AG08396 (cell line): ENCODE data around the gene FAM241B.
A peak's percentile ranks its signal among the peaks of the same experiment; 100 is the strongest.

Experiments
- DNase-seq: peaks from one replicate; pipeline ENCODE4 v3.0.0; 2012; ENCODE audit warnings: low spot score, mixed read lengths

The FAM241B gene, protein sequence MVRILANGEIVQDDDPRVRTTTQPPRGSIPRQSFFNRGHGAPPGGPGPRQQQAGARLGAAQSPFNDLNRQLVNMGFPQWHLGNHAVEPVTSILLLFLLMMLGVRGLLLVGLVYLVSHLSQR

DNA sequence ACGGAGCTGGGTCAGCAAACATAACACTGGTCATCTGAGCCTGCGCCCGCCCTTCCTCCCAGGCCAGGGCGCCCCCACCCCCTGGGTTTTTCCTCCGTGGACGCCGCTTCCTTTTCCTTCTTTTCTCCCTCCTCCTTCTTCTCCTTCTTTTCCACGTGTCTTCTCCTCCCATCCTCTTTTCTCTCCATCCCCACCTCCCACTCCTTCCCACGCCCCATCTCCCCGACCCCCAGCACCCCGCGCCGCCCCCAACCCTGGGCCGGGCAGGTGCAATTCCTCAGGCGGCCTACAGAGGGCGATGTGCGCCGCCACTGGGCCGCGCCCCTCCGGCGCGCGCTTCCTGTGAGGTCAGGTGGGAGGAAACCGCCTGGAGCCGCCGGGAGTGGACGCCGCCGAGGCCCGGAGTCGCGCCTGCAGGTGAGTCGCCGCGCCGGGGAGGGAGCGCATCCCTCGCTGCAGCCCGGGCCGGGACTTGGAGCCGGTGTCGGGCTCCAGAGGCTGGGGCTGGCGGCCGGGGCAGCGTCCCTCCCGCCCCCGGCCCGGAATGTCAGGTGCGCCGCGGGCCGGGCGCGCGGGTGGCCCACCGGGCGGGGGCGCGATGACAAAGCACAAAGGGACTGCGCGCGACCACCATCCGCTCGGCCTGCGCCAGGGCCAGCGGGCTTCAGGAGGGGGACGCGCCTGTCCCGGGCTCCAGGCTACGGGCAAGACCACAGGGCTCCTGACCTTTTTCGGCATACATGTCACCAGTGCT is at the start of gene FAM241B:
Gene FAM241B, plus strand, starts transcription at position 351 of the 754 bp plus-strand sequence. CDS start 1,497 bp downstream, outside the sequence.
- DNase-seq: peak; percentile 88

- no peak for DNase-seq
These were observed 49.6 kb upstream of the FAM241B start for GRCh38 chr10:69580435-69580834.

- DNase-seq: no peak
These were observed 46.9 kb upstream of the FAM241B start for GRCh38 chr10:69583106-69583505.

DNA sequence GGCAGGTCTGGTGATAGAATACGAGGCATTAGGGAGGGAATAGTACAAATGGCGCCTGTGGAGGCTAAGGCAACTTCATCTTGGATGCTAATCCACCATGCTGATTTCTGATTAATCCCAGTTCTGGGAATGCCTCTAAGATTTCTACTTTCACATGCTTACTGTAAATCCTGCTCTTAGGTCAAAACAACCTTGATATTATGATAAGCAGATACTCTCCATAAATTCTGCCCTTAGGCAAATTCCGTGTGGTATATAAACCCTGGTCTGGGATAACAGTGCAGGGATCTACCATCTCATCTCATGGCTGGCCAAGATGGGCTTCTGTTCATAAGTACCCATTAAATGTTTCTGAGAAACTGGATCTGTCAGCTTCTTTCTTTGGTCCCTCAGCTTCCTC is 45.4 kb upstream of the FAM241B start:
- DNase-seq: no peak

GRCh38 chr10:69588358-69588757 is 41.7 kb upstream of the FAM241B start:
- no peak for DNase-seq

DNA sequence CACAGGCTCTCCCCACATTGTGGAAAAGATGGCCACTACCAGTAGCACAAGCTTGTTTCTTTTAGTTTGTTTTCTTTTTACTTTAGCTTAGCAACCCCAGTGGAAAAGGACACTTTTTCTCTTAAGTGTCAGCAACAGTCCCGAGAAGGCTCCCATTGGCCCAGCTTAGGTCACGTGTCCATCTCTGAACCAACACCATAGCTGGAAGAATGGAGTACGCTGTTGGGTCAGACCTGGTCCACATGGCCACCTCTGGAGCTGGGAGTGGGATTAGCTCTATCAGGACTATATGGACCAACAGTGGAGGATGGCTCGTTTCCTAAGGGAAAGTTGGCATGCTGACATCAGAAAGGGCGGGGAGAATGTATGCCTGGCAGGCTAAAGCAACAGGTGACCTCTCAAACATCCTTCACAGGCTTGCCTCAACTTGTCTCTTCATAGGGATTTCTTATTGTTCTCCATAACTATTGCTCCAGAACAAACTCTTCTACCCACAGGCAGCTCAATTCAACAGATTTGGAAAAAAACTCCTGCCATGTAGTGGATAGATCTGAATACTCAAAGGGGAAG is 29.2 kb upstream of the FAM241B start:
- DNase-seq: no peak

DNA sequence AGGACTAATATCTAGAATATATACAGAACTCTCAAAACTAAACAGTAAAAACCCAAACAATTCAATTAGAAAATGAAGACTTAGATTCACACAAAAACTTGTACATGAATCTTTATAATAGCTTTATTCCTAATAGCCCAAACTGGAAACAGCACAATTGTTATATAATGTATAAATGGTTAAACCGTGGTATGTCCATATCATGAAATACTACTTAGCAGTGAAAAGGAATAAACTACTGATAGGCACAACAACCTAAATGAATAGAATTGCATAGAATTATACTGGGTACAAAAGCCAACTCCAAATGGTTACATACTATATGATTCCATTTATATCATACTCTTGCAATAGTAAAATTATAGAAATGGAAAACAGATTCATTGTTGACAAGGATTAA is 21.0 kb upstream of the FAM241B start:
- no peak for DNase-seq

DNA sequence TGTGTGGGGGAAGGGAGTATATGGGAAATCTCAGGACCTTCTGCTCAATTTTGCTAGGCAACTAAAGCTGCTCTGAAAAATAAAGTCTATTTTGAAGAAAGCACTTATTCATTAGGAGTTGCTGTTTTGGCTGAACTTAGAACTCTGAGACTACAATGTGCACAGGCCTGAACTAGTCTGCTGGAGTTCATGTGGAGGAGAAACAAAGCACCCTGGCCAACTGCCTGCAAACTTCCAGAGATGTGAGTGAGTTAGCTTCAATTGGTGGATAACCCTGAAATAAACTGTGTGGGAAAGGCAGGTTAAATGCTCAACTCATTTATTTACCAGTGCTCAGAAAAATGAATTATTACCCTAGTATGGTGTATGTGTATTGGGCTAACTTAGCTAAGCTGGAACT is 17.3 kb upstream of the FAM241B start:
- no peak for DNase-seq

GRCh38 chr10:69614130-69614529 is 15.9 kb upstream of the FAM241B start:
- DNase-seq: no peak

GRCh38 chr10:69616358-69616757 is 13.7 kb upstream of the FAM241B start:
- DNase-seq: no peak

DNA sequence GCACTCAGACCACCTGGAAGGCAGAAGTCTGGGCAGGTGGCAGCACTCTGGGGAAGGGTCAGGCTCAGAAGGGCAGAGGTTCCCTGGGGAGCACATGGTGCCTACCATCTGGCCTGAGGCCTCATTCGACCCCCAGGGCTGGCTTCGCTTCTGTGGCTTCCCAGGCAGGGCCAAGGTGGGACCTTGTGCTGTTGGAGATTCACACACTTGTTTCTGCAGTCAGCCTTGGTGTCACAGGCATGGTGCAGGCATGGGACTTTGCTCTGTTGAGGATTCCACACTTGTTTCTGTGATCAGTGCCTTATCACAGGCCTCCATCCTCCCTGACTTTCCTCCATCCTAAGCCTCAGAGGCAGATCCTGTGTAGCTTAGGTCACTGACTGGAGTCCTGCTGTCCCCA is 11.3 kb upstream of the FAM241B start:
- no peak for DNase-seq

DNA sequence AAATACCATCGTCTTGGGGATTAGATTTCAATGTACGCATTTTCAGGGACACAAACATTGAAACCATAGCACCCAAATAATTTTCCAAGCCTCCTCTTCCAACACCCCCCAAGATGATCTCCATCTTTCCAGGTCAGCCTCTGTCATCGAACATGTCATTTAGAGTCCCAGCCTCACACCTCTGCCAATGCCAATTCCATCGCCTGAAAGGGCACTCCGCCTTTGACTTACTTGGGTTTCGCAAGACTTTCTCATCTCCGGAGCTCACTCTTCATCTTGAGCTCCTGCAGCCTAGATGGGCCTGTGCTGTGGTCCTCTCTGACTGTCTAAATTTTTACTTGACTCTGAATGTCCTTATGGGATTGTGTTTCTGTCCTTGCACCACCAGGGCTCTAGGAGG is 10.4 kb upstream of the FAM241B start:
- no peak for DNase-seq

- DNase-seq: no peak
These were observed 9.4 kb upstream of the FAM241B start for GRCh38 chr10:69620625-69621024.

DNA sequence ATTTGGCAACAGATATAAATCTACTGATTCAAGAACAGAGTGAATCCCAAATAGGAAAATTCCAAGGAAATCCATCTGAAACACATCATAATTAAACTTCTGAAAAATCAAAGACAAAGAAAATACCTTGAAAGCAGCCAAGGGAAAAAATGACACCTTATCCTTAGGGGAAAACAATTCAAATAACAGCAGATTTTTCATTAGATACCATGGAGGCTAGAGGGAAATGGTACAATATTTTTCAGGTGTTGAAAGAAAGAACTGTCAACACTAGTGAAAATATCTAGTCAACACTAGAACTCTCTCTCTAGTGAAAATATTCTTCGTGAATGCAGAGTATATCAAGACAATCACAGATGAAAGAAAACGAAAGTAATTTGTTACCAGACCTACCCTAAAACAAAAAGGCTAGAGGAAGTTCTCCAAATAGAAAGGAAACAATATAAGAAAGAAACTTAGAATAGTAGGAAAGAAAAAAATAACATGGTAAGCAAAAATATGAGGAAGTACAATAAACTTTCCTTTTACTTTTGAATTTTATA is 5.7 kb upstream of the FAM241B start:
- no peak for DNase-seq

GRCh38 chr10:69626826-69627225 is 3.2 kb upstream of the FAM241B start:
- no peak for DNase-seq

- DNase-seq: no peak
These were observed 1.2 kb upstream of the FAM241B start for GRCh38 chr10:69628891-69629290.

GRCh38 chr10:69629519-69629896 is 539 bp upstream of the FAM241B start:
- DNase-seq: no peak

- no peak for DNase-seq
These were observed 779 bp downstream of the FAM241B start for GRCh38 chr10:69630651-69631400.

GRCh38 chr10:69631566-69631965 is 1.5 kb downstream of the FAM241B start:
- no peak for DNase-seq

DNA sequence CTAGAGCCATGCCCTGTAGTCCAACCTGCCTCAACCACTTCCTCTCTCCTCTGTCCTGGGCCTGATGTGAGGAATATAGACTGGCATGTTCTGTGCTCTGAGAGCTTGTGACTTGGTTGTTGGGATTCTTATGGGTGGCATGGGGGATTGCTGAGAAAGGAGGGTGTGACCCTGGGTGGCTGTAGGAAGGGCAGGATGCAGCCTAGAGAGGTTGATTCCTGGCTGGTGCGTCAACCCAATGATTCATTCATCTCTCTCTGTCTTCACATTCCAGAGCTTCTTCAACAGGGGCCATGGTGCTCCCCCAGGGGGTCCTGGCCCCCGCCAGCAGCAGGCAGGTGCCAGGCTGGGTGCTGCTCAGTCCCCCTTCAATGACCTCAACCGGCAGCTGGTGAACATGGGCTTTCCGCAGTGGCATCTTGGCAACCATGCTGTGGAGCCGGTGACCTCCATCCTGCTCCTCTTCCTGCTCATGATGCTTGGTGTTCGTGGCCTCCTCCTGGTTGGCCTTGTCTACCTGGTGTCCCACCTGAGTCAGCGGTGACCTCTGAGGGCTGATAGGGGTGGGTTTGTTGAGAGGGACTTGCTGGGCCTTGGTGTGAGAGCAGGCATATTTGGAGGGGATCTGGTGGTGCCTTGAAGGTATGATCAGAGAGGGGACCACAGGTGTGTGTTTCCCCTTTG is 2.6 kb downstream of the FAM241B start:
- no peak for DNase-seq

DNA sequence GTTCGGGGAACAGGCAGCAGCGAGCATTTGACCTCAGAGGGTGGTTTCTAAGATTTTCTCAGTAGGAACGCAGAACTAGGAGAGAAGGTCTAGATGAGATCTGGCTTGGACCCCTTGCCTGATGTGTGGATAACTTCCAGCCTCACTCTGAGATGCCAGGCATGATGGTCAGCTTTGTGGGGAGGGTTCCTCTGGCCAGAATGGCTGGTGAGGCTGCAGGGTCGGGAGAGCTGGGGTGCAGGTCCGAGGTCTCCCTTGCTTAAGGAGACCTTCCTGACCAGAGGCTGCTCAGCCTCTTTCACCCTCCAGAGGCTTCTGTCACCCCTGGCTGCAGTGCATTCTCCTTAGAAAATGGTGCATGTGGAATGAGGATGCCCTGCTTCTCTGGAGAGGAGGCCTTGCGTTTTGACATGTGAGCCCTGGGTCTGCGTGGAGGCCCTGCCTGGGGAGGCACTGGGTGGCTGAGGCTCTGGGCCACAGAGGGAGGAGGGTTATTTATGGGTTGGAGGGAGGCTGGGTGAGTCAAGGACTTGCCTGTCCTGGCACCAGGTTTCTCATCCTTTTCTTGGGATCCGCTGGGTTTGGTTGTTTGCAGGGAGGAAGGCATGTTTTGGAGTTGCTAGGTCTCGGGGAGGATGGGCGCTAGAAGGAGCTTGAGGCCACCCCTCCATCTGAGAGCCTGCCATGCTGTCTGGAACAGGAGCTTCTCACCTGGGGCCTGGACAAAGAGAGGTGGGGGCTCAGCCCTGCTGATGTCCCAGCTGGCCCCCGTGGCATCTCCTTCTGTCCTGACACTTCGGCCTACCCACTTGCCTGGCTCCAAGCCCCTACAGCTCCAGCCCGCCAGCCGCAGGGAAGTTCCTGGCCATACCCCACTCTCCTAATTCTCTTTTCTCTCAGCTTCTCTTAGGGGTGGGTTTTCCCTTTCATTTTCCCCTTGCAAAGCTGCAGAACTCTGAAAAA is 3.9 kb downstream of the FAM241B start:
- DNase-seq: no peak
